Measurements from ENCODE around the gene TMOD4. TPM values are rescaled to one million over a fixed set of nuclear protein-coding genes. Genes with fewer than 3 reads are reported as not detected.
A peak's percentile ranks its signal among the peaks of the same experiment; 100 is the strongest.

Gene TMOD4
- total and polyA plus RNA-seq, 9 of the 15 experiments (the other 6 are each of a cell fraction or from before 2014, with no cell fraction given): 0.18 to 1.8 (median 1.1) TPM; not detected in 1

GRCh38 chr1:151187205-151187604 is 11.4 kb upstream of the TMOD4 start:
- CTCF ChIA-PET (ENCODE audit: low intra/inter-chr PET ratio): no interaction called here
- in situ Hi-C loops (cut with MboI): no loop called here
- intact Hi-C loops (cut with micrococcal nuclease): no loop called here

More at GRCh38 chr1:151187205-151187604, 11.4 kb upstream of the TMOD4 start:
- Histone ChIP-seq H3K9me1 (ENCODE audit: control insufficient read depth, insufficient read depth, low read length) (no peaks in the 10 kb centered on the region), H3K36me3 (ENCODE audit: control insufficient read depth, insufficient read depth, low read length) (peaks cover 34% of the 10 kb centered on the region), H3K4me1 (replicated peaks in 1 of 2; ENCODE audit: control insufficient read depth in 2 of 2, insufficient read depth in 2 of 2, low read length in 2 of 2) (peaks cover 8% of the 10 kb centered on the region in 2 experiments; a peak in 3 of 5 replicates), H3K4me2 (ENCODE audit: insufficient read depth, low read length) (no peak overlapping the region), H3K9ac (ENCODE audit: insufficient read depth in 1 of 2, low read depth in 2 of 2, low read length in 2 of 2) (no peak overlapping the region), H3K79me2 (ENCODE audit: control insufficient read depth, insufficient read depth, low read length) (peaks cover 35% of the 10 kb centered on the region), H3K9me3 (replicated peaks; ENCODE audit: control insufficient read depth, insufficient read depth, low read depth, low read length) (no peaks in the 10 kb centered on the region), H3K4me3 (no peak overlapping the region), H2AFZ (ENCODE audit: low read depth, low read length) (no peak overlapping the region), H3K27ac (ENCODE audit: extremely low read depth, low read depth, low read length) (no peak overlapping the region), H4K20me1 (replicated peaks; ENCODE audit: control insufficient read depth, insufficient read depth, low read length) (no peaks in the 10 kb centered on the region), H3K27me3 (ENCODE audit: control insufficient read depth in 2 of 2, insufficient read depth in 2 of 2, low read length in 2 of 2) (no peaks in the 10 kb centered on the region)
- DNase-seq (ENCODE audit: extremely low read depth in 1 of 4, low spot score in 3 of 4) (no peak), ATAC-seq (no peak), FAIRE-seq (no peak)
- WGBS (ENCODE audit: insufficient coverage, low coverage, missing lambda C conversion rate): 85% methylated on average over 1 of the region's 1 CpG
- POLR2A ChIA-PET: interaction anchor here (1.0 kb wide), 1 partner anchor 63 kb away, joined by 3 read pairs; no protein-coding TSS in a partner anchor
- BruUV-seq (replicated peaks): no TSS peak
- no peak for TF ChIP-seq NEUROD1 (IDR thresholded peaks at IDR 0.05; ENCODE audit: borderline replicate concordance, low read depth, low read length, partially characterized antibody)
- TF ChIP-seq E2F8 (IDR thresholded peaks at IDR 0.05; ENCODE audit: low read depth, partially characterized antibody): no peak
- TF ChIP-seq FOXA3 (CRISPR knock-in tag; conservative IDR thresholded peaks at IDR 0.05 in 1 of 2, IDR thresholded peaks at IDR 0.05 in 1 of 2): 0 out of 4 replicates have a peak, but pooled peaks of 1 of the 2 experiments have one; percentile 33
